Loucy (cell line): ENCODE measurements around the gene CA11.
"Not testable (repeated sequence)": the region's sequence is repeated elsewhere in the genome, so short reads cannot be mapped to it uniquely, and the experiment has no call there.

Experiments
- H2AFZ ChIP-seq: fragments of 200-600 bp; sonication (generic); 2 replicates; pipeline ENCODE4 v1.6.0; 2016; ENCODE audit warnings: antibody characterized with exemption, mild to moderate bottlenecking, low read length, moderate library complexity
- H3F3A ChIP-seq: fragments of 200-600 bp; 2 replicates; pipeline ENCODE4 v1.6.0; 2016; ENCODE audit warnings: antibody characterized with exemption, low read depth, mild to moderate bottlenecking
- H3K27me3 ChIP-seq: fragments of 200-600 bp; sonication (generic); 2 replicates; pipeline ENCODE4 v1.6.1; 2014; ENCODE audit warnings: low read length, mild to moderate bottlenecking; ENCODE audit not compliant: insufficient read depth, poor library complexity, severe bottlenecking
- H3K36me3 ChIP-seq: fragments of 200-600 bp; sonication (generic); 2 replicates; pipeline ENCODE4 v1.6.1; 2016; ENCODE audit warnings: low read length; ENCODE audit not compliant: insufficient read depth
- H3K4me1 ChIP-seq: fragments of 200-600 bp; sonication (generic); 2 replicates; pipeline ENCODE4 v1.5.1; 2014; ENCODE audit warnings: low read length, mild to moderate bottlenecking; ENCODE audit not compliant: insufficient read depth, poor library complexity, severe bottlenecking
- H3K4me2 ChIP-seq: fragments of 200-600 bp; sonication (generic); 2 replicates; pipeline ENCODE4 v1.6.0; 2014; ENCODE audit warnings: antibody characterized with exemption, low read length, low read depth, mild to moderate bottlenecking; ENCODE audit not compliant: poor library complexity, severe bottlenecking
- H3K4me3 ChIP-seq: fragments of 200-600 bp; sonication (generic); 2 replicates; pipeline ENCODE4 v1.5.1; 2014; ENCODE audit warnings: low read length, mild to moderate bottlenecking, mixed read lengths; ENCODE audit not compliant: poor library complexity, severe bottlenecking
- H3K79me2 ChIP-seq: fragments of 200-600 bp; sonication (generic); 2 replicates; pipeline ENCODE4 v1.6.1; 2014; ENCODE audit warnings: low read length; ENCODE audit not compliant: insufficient read depth
- H3K9ac ChIP-seq: fragments of 200-600 bp; sonication (generic); 2 replicates; pipeline ENCODE4 v1.6.0; 2014; ENCODE audit warnings: mild to moderate bottlenecking, low read depth, low read length, moderate library complexity; ENCODE audit not compliant: poor library complexity, severe bottlenecking
- H3K9me2 ChIP-seq: fragments of 200-600 bp; sonication (generic); replicated peaks from 2 replicates; pipeline ENCODE4 v1.6.1; 2016; ENCODE audit warnings: low read depth, low read length, mixed read lengths
- H3K9me3 ChIP-seq: fragments of 200-600 bp; sonication (generic); 2 replicates; pipeline ENCODE4 v1.6.1; 2014; ENCODE audit warnings: mild to moderate bottlenecking, antibody characterized with exemption, low read length, low read depth; ENCODE audit not compliant: insufficient read depth
- H4K20me1 ChIP-seq: fragments of 200-600 bp; sonication (generic); 2 replicates; pipeline ENCODE4 v1.6.0; 2014; ENCODE audit warnings: antibody characterized with exemption, low read length, mild to moderate bottlenecking; ENCODE audit not compliant: insufficient read depth, poor library complexity, severe bottlenecking
- EZH2phosphoT487 ChIP-seq: fragments of 200-600 bp; IDR thresholded peaks from 2 replicates; pipeline ENCODE4 v1.6.1; 2018; ENCODE audit warnings: antibody characterized with exemption, mild to moderate bottlenecking, moderate library complexity, borderline replicate concordance
- TF ChIP-seq, protein P1 (sequence below): fragments of 200-600 bp; sonication (generic); conservative IDR thresholded peaks from 2 replicates; pipeline ENCODE4 v1.5.1; 2014; ENCODE audit warnings: mild to moderate bottlenecking, antibody characterized with exemption, low read length

CA11 gene

DNA sequence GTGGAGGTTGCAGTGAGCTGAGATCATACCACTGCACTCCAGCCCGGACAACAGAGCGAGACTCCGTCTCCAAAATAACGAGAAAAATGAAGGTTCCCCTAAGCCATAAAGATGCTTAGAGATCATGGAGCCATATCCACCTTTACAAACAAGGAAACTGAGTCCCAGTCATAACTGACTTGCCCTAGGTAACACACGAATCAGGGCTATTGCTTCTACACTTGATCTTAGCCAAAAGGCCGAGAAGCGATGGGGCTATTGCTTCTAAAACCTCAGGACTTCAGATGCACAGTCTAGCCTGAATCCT lies 12.0 kb downstream of the CA11 start:
- Histone ChIP-seq H2AFZ (peak overlapping the region; percentile 44; the same call in 1 of the 2 replicates), H3K4me3 (peak overlapping the region; percentile 93)
- TF ChIP-seq, protein P1, sequence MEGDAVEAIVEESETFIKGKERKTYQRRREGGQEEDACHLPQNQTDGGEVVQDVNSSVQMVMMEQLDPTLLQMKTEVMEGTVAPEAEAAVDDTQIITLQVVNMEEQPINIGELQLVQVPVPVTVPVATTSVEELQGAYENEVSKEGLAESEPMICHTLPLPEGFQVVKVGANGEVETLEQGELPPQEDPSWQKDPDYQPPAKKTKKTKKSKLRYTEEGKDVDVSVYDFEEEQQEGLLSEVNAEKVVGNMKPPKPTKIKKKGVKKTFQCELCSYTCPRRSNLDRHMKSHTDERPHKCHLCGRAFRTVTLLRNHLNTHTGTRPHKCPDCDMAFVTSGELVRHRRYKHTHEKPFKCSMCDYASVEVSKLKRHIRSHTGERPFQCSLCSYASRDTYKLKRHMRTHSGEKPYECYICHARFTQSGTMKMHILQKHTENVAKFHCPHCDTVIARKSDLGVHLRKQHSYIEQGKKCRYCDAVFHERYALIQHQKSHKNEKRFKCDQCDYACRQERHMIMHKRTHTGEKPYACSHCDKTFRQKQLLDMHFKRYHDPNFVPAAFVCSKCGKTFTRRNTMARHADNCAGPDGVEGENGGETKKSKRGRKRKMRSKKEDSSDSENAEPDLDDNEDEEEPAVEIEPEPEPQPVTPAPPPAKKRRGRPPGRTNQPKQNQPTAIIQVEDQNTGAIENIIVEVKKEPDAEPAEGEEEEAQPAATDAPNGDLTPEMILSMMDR, result no peak
- no peak for TF ChIP-seq EZH2phosphoT487

DNA sequence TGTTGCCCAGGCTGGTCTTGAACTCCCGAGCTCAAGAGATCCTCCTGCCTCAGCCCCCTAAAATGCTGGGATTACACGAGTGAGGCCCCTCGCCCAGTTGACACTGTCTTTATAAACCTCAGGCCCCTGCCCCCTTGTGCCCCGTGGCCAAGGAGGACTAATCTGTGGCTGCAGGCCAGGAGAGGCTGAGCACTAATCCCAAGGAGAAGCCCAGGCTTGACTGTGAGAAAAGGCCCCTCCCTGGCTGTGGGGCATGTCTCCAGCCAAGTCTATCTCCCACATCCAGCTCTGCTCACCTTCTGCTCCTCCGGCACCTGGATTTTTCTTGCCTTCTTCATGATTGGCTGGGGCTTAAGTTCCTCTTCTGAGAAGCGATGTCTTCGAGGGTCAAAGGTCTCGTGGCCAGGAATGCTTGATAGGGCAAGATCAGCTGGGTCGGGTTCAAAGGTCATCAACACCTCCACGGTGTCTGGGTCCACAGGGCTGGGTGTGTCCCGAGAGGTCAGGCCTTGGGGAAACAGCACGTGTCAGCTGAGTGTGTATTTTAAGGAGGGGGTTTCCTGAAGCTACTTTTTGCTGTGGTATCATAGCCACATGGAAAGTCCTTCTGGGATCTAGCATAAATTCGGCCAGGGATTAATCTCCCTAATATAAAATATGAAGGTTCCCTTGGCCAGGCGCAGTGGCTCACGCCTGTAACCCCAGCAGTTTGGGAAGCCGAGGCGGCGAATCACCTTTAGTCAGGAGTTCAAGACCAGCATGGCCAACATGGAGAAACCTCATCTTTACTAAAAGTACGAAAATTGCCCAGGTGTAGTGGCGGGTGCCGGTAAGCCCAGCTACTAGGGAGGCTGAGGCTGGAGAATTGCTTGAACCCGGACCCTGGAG lies 12.6 kb downstream of the CA11 start:
- Histone ChIP-seq H2AFZ (no peak overlapping the region), H3K27me3 (no peaks in the 10 kb centered on the region), H3K4me3 (peak overlapping the region; percentile 93)

More for the DNA sequence above, 12.0 kb downstream of the CA11 start:
- Histone ChIP-seq H3K27me3 (no peaks in the 10 kb centered on the region), H3K9me3 (no peaks in the 10 kb centered on the region), H3K4me1 (peaks cover 39% of the 10 kb centered on the region), H3K79me2 (peaks cover 38% of the 10 kb centered on the region), H4K20me1 (peaks cover 4% of the 10 kb centered on the region), H3F3A (peaks cover 3% of the 10 kb centered on the region), H3K36me3 (peaks cover 12% of the 10 kb centered on the region; the same call in 1 of the 2 replicates), H3K9me2 (no peaks in the 10 kb centered on the region), H3K4me2 (peak overlapping the region; percentile 99), H3K9ac (peak overlapping the region; percentile 97)

DNA sequence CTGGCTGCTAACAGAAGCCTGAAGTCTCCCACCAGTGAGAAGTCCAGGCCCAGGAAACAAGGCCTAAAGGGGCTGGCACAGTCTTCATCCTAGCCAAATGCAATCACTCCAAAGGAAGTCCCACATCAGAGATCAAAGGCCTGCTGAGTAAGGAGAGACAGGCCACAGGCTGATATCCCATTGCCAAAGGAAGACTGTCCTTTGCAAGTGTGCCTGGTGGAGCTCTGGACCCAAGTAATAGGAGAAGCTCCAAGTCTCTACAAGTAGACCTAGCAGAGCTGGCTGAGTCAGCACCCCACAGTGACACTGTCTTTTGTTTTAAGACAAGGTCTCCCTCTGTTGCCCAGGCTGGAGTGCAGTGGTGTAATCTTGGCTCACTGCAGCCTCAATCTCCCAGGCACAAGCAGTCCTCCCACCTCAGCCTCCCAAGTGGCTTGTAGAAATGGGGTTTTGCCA lies 13.3 kb downstream of the CA11 start:
- H3F3A ChIP-seq, result peaks cover 3% of the 10 kb centered on the region
- H3K9ac ChIP-seq, result peak overlapping the region; percentile 97
- H4K20me1 ChIP-seq, result peaks cover 4% of the 10 kb centered on the region
- no peaks in the 10 kb centered on the region for H3K9me2 ChIP-seq
- no peak overlapping the region for H2AFZ ChIP-seq
- peaks cover 33% of the 10 kb centered on the region for H3K4me1 ChIP-seq
- peak overlapping the region; percentile 93 for H3K4me3 ChIP-seq
- TF ChIP-seq, protein P1, result no peak
- no peak for TF ChIP-seq EZH2phosphoT487
- H3K9me3 ChIP-seq, result no peaks in the 10 kb centered on the region
- no peaks in the 10 kb centered on the region for H3K27me3 ChIP-seq
- H3K4me2 ChIP-seq, result peak overlapping the region; percentile 99
- peaks cover 12% of the 10 kb centered on the region; the same call in 1 of the 2 replicates for H3K36me3 ChIP-seq
- peaks cover 38% of the 10 kb centered on the region for H3K79me2 ChIP-seq

More for the DNA sequence above, 12.6 kb downstream of the CA11 start:
- Histone ChIP-seq H4K20me1 (peaks cover 4% of the 10 kb centered on the region), H3K9me3 (no peaks in the 10 kb centered on the region), H3K36me3 (peaks cover 12% of the 10 kb centered on the region; the same call in 1 of the 2 replicates), H3K79me2 (peaks cover 38% of the 10 kb centered on the region), H3K4me2 (peak overlapping the region; percentile 99), H3K9ac (peak overlapping the region; percentile 97), H3K4me1 (peaks cover 35% of the 10 kb centered on the region), H3K9me2 (no peaks in the 10 kb centered on the region), H3F3A (peaks cover 3% of the 10 kb centered on the region)
- TF ChIP-seq, protein P1, result no peak
- TF ChIP-seq EZH2phosphoT487, result no peak

DNA sequence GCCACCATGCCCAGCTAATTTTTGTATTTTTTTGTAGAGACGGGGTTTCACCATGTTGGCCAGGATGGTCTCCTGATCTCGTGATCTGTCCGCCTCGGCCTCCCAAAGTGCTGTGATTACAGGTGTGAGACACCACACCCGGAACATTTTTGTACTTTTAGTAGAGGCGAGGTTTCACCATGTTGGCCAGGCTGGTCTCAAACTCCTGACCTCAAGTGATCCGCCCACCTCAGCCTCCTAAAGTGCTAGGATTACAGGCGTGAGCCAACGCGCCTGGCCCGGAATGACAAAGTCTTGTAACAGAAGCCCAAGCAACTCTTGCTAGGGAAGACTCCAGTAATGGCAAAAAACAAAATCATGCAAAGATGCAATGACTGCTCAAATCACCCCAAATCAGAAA lies 13.7 kb downstream of the CA11 start:
- Histone ChIP-seq H3K79me2 (peaks cover 38% of the 10 kb centered on the region), H3K4me1 (peaks cover 33% of the 10 kb centered on the region), H3K4me3 (peak overlapping the region; percentile 93), H3K36me3 (peaks cover 12% of the 10 kb centered on the region; the same call in 1 of the 2 replicates), H3K9ac (peak overlapping the region; percentile 97), H3K4me2 (peak overlapping the region; percentile 99)
- not testable (repeated sequence) for H4K20me1 ChIP-seq, H3F3A ChIP-seq, H2AFZ ChIP-seq, H3K9me2 ChIP-seq, H3K9me3 ChIP-seq, H3K27me3 ChIP-seq
